Panc1 (cell line): ENCODE data around the gene LOXL1. TPM values are rescaled to one million over a fixed set of nuclear protein-coding genes. Genes with fewer than 3 reads are reported as not detected.

ENCODE experiments used
- ATAC-seq: fragments of 200-7000 bp; cut with Tn5 transposase; 2 replicates; pipeline ENCODE4 v1.9.1; 2020; ENCODE audit warnings: mild to moderate bottlenecking, moderate library complexity
- Bru-seq: library from RNA; stranded (reverse); fragments of 400-500 nt; gene quantifications from one replicate; lab custom pipeline; 2021; lab: Mats Ljungman, UMichigan
- BruChase-seq, 2 experiments: library from RNA; stranded (reverse); fragments of 400-500 nt; gene quantifications; one replicate each; lab custom pipeline; 2021; lab: Mats Ljungman, UMichigan
- BruUV-seq: library from RNA; stranded (reverse); fragments of 400-500 nt; replicated peaks from 2 replicates; lab custom pipeline; 2021; lab: Mats Ljungman, UMichigan
- CTCF ChIA-PET: fragments of 300-600 bp; sonication (Branson Sonifier 250); formaldehyde crosslinking; loops from one replicate; lab custom pipeline; 2022; ENCODE audit warnings: antibody characterized with exemption; lab: Charles Lee
- POLR2A ChIA-PET: fragments of 300-600 bp; sonication (Branson Sonifier 250); formaldehyde crosslinking; loops from one replicate; lab custom pipeline; 2022; ENCODE audit warnings: antibody characterized with exemption; lab: Charles Lee
- DNase-seq: peaks from one replicate; pipeline ENCODE4 v3.0.0-alpha.2; 2010; ENCODE audit warnings: low read depth, low spot score
- H3K27ac ChIP-seq: 2 replicates; pipeline ENCODE4 v1.5.1; 2011; ENCODE audit warnings: mild to moderate bottlenecking, low read length, inconsistent platforms
- H3K27me3 ChIP-seq: fragments of 200-500 bp; sonication (Bioruptor generic); 2 replicates; pipeline ENCODE4 v1.6.0; 2014; ENCODE audit warnings: low read length, inconsistent platforms; ENCODE audit not compliant: control insufficient read depth, insufficient read depth
- H3K36me3 ChIP-seq: fragments of 200-500 bp; sonication (Bioruptor generic); 2 replicates; pipeline ENCODE4 v1.5.1; 2014; ENCODE audit warnings: inconsistent platforms, mild to moderate bottlenecking, low read length, moderate library complexity; ENCODE audit not compliant: control insufficient read depth, insufficient read depth
- H3K4me1 ChIP-seq: 2 replicates; pipeline ENCODE4 v1.5.1; 2011; ENCODE audit warnings: inconsistent platforms, mild to moderate bottlenecking, low read length, moderate library complexity; ENCODE audit not compliant: control insufficient read depth, insufficient read depth
- H3K4me3 ChIP-seq, 2 experiments: 2 replicates each; pipeline ENCODE4 v1.5.1; 2011 to 2012; ENCODE audit warnings: low read depth in 2 of 2, low read length in 2 of 2, mild to moderate bottlenecking in 2 of 2, inconsistent platforms in 1 of 2, moderate library complexity in 1 of 2
- H3K9me3 ChIP-seq: fragments of 200-500 bp; sonication (Bioruptor generic); 2 replicates; pipeline ENCODE4 v1.5.1; 2014; ENCODE audit warnings: low read depth, mild to moderate bottlenecking, inconsistent platforms, low read length, moderate library complexity; ENCODE audit not compliant: control insufficient read depth, insufficient read depth
- POLR2AphosphoS5 ChIP-seq: IDR thresholded peaks from 2 replicates; pipeline ENCODE4 v1.6.1; 2012; ENCODE audit warnings: mild to moderate bottlenecking, low read depth, low read length, moderate library complexity
- SIN3A ChIP-seq: IDR thresholded peaks from 2 replicates; pipeline ENCODE4 v1.6.1; 2012; ENCODE audit warnings: low read depth, mild to moderate bottlenecking, low read length, moderate library complexity, borderline replicate concordance; ENCODE audit not compliant: insufficient read depth
- TCF7L2 ChIP-seq: IDR thresholded peaks from 2 replicates; pipeline ENCODE4 v1.6.1; 2011; ENCODE audit warnings: mild to moderate bottlenecking, low read depth, low read length, inconsistent platforms
- in situ Hi-C: cut with HindIII; loops from 2 replicates; pipeline ENCODE4 v1.10.0; 2016; ENCODE audit warnings: low sequenced_read_pairs, low pct_unique_long_range_greater_than_20kb
- intact Hi-C: fragments of 100-400 bp; cut with micrococcal nuclease; formaldehyde crosslinking; loops from one replicate; pipeline ENCODE4 v1.10.0; 2022; ENCODE audit not compliant: unreplicated experiment
- long read RNA-seq: library from polyadenylated mRNA; unstranded; transcript quantifications from one replicate; pipeline ENCODE4 v2.0.0, GENCODE V29; 2021; ENCODE audit not compliant: unreplicated experiment
- polyA plus RNA-seq: library from polyadenylated mRNA; unstranded; fragments of >200 nt; gene quantifications from one replicate; pipeline ENCODE4 v1.2.1, GENCODE V29; 2012; ENCODE audit warnings: missing spikeins; ENCODE audit not compliant: insufficient read length
- total RNA-seq: library from RNA; stranded (reverse); gene quantifications from one replicate; pipeline ENCODE4 v1.2.1, GENCODE V29; 2021; ENCODE audit not compliant: unreplicated experiment
- TF ChIP-seq, protein P1 (sequence below): fragments of 450-650 bp; IDR thresholded peaks from 2 replicates; pipeline ENCODE4 v1.5.1; 2017; ENCODE audit warnings: mild to moderate bottlenecking
- TF ChIP-seq, protein P2 (sequence below), 2 experiments: IDR thresholded peaks; 2 replicates each; pipeline ENCODE4 v1.6.1; 2011 to 2012; ENCODE audit warnings: low read depth in 2 of 2, control low read depth in 1 of 2, low read length in 1 of 2, mild to moderate bottlenecking in 1 of 2, moderate library complexity in 1 of 2; ENCODE audit not compliant: insufficient read depth in 1 of 2

Gene LOXL1, protein sequence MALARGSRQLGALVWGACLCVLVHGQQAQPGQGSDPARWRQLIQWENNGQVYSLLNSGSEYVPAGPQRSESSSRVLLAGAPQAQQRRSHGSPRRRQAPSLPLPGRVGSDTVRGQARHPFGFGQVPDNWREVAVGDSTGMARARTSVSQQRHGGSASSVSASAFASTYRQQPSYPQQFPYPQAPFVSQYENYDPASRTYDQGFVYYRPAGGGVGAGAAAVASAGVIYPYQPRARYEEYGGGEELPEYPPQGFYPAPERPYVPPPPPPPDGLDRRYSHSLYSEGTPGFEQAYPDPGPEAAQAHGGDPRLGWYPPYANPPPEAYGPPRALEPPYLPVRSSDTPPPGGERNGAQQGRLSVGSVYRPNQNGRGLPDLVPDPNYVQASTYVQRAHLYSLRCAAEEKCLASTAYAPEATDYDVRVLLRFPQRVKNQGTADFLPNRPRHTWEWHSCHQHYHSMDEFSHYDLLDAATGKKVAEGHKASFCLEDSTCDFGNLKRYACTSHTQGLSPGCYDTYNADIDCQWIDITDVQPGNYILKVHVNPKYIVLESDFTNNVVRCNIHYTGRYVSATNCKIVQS
- 18.6 TPM for total RNA-seq
- 30.5 TPM for polyA plus RNA-seq
- Bru-seq, nascent RNA: percentile 46 among the genes with signal in this experiment
- percentile 55 among the genes with signal in this experiment for BruChase-seq, experiment 1, labeled RNA remaining after a 2-hour chase
- BruChase-seq, experiment 2, labeled RNA remaining after a 6-hour chase: percentile 49 among the genes with signal in this experiment
- long read RNA-seq, transcript LOXL1-201 (7 exons, 2,351 nt): major isoform, 31 of 44 reads
- long read RNA-seq, partial matches to known transcripts: 10 of 44 reads
- long read RNA-seq, other reads (novel, unspliced or antisense): 3 of 44 reads

GRCh38 chr15:73926219-73927002 is at the start of gene LOXL1:
LOXL1 (plus strand) TSS chr15:73926462; CDS start chr15:73926784, 322 bp downstream.
- Histone ChIP-seq H3K4me1 (peaks cover 27% of the 10 kb centered on the region), H3K36me3 (no peaks in the 10 kb centered on the region), H3K27ac (peak within 1 kb of the TSS; percentile 69), H3K27me3 (no peaks in the 10 kb centered on the region), H3K4me3 (peak within 1 kb of the TSS; percentile 43 to 60), H3K9me3 (no peaks in the 10 kb centered on the region)
- peak; percentile 76 for ATAC-seq
- intact Hi-C loops: no loop called here
- ChIA-PET CTCF (no interaction called here), POLR2A (no interaction called here)
- BruUV-seq: no TSS peak
- in situ Hi-C loops: no loop called here
- TF ChIP-seq SIN3A: peak; percentile 47; the same call in 1 of the 2 replicates
- peak; percentile 61; the same call in 1 of the 2 replicates for TF ChIP-seq POLR2AphosphoS5
- TF ChIP-seq, protein P1, sequence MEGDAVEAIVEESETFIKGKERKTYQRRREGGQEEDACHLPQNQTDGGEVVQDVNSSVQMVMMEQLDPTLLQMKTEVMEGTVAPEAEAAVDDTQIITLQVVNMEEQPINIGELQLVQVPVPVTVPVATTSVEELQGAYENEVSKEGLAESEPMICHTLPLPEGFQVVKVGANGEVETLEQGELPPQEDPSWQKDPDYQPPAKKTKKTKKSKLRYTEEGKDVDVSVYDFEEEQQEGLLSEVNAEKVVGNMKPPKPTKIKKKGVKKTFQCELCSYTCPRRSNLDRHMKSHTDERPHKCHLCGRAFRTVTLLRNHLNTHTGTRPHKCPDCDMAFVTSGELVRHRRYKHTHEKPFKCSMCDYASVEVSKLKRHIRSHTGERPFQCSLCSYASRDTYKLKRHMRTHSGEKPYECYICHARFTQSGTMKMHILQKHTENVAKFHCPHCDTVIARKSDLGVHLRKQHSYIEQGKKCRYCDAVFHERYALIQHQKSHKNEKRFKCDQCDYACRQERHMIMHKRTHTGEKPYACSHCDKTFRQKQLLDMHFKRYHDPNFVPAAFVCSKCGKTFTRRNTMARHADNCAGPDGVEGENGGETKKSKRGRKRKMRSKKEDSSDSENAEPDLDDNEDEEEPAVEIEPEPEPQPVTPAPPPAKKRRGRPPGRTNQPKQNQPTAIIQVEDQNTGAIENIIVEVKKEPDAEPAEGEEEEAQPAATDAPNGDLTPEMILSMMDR: no peak
- no peak for DNase-seq

GRCh38 chr15:73879426-73879825 is 46.8 kb upstream of the LOXL1 start:
- TF ChIP-seq, protein P2, sequence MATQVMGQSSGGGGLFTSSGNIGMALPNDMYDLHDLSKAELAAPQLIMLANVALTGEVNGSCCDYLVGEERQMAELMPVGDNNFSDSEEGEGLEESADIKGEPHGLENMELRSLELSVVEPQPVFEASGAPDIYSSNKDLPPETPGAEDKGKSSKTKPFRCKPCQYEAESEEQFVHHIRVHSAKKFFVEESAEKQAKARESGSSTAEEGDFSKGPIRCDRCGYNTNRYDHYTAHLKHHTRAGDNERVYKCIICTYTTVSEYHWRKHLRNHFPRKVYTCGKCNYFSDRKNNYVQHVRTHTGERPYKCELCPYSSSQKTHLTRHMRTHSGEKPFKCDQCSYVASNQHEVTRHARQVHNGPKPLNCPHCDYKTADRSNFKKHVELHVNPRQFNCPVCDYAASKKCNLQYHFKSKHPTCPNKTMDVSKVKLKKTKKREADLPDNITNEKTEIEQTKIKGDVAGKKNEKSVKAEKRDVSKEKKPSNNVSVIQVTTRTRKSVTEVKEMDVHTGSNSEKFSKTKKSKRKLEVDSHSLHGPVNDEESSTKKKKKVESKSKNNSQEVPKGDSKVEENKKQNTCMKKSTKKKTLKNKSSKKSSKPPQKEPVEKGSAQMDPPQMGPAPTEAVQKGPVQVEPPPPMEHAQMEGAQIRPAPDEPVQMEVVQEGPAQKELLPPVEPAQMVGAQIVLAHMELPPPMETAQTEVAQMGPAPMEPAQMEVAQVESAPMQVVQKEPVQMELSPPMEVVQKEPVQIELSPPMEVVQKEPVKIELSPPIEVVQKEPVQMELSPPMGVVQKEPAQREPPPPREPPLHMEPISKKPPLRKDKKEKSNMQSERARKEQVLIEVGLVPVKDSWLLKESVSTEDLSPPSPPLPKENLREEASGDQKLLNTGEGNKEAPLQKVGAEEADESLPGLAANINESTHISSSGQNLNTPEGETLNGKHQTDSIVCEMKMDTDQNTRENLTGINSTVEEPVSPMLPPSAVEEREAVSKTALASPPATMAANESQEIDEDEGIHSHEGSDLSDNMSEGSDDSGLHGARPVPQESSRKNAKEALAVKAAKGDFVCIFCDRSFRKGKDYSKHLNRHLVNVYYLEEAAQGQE (IDR thresholded peaks at IDR 0.05; ENCODE audit: insufficient read depth in 1 of 2, low read depth in 2 of 2, low read length in 1 of 2): no peak
- no peak for TF ChIP-seq POLR2AphosphoS5
- TF ChIP-seq SIN3A: no peak
- TF ChIP-seq, protein P1: no peak
- no peak for TF ChIP-seq TCF7L2
- DNase-seq: no peak
- H3K4me1 ChIP-seq: no peaks in the 10 kb centered on the region
- in situ Hi-C loops: no loop called here
- no TSS peak for BruUV-seq
- H3K27me3 ChIP-seq: peaks cover 6% of the 10 kb centered on the region
- no peak overlapping the region for H3K4me3 ChIP-seq
- no peak for ATAC-seq
- H3K9me3 ChIP-seq: no peaks in the 10 kb centered on the region
- intact Hi-C loops: no loop called here
- H3K36me3 ChIP-seq: no peaks in the 10 kb centered on the region
- CTCF ChIA-PET: no interaction called here
- POLR2A ChIA-PET: interaction anchor here (0.6 kb wide), 1 partner anchor 1510 kb away, joined by 6 read pairs; no protein-coding TSS in a partner anchor
- no peak overlapping the region for H3K27ac ChIP-seq
